Naive thymus-derived CD4-positive, alpha-beta T cell (primary cell): Measurements from ENCODE around the gene GBA2. TPM values are rescaled to one million over a fixed set of nuclear protein-coding genes. Genes with fewer than 3 reads are reported as not detected.

ENCODE experiments used
- ATAC-seq: fragments of 150-1000 bp; cut with Tn5 transposase; 2 replicates; pipeline ENCODE4 v1.10.0; 2021; ENCODE audit warnings: mild to moderate bottlenecking, moderate library complexity
- CTCF ChIA-PET: fragments of 350-600 bp; sonication (Branson Sonifier 250); formaldehyde crosslinking; loops from one replicate; lab custom pipeline; 2021; ENCODE audit warnings: antibody characterized with exemption; lab: Charles Lee
- POLR2A ChIA-PET: fragments of 350-600 bp; sonication (Branson Sonifier 250); formaldehyde crosslinking; loops from one replicate; lab custom pipeline; 2021; ENCODE audit warnings: antibody characterized with exemption, inconsistent platforms; lab: Charles Lee
- DNase-seq, 9 donors: peaks; one replicate each; pipeline versions ENCODE4 v3.0.0 to v3.0.0-alpha.2; 2020 to 2022; ENCODE audit warnings: mixed read lengths in 1 of 9
- H3K27ac ChIP-seq: one replicate; pipeline ENCODE4 v1.7.0; 2013; ENCODE audit warnings: mild to moderate bottlenecking, low read depth, low read length, moderate library complexity
- H3K27me3 ChIP-seq, 2 donors: one replicate each; pipeline ENCODE4 v1.7.0; 2013; ENCODE audit warnings: low read length in 2 of 2, mild to moderate bottlenecking in 2 of 2, moderate library complexity in 2 of 2; ENCODE audit not compliant: control insufficient read depth in 2 of 2, insufficient read depth in 2 of 2
- H3K36me3 ChIP-seq, 3 experiments: 1 replicate in 2 of 3; 2 replicates in 1 of 3; pipeline ENCODE4 v1.7.0; 2013; ENCODE audit warnings: low read length in 3 of 3, mild to moderate bottlenecking in 3 of 3, moderate library complexity in 1 of 3; ENCODE audit not compliant: insufficient read depth in 3 of 3, control insufficient read depth in 2 of 3
- H3K4me1 ChIP-seq, 2 donors: one replicate each; pipeline ENCODE4 v1.7.0; 2013; ENCODE audit warnings: low read length in 2 of 2, mild to moderate bottlenecking in 2 of 2, moderate library complexity in 1 of 2; ENCODE audit not compliant: control insufficient read depth in 2 of 2, insufficient read depth in 2 of 2
- H3K4me3 ChIP-seq: 2 replicates; pipeline ENCODE4 v1.7.0; 2013; ENCODE audit warnings: mild to moderate bottlenecking, low read length
- H3K9me3 ChIP-seq, 3 experiments: 1 replicate in 2 of 3; 2 replicates in 1 of 3; pipeline ENCODE4 v1.7.0; 2013; ENCODE audit warnings: low read length in 3 of 3; ENCODE audit not compliant: control insufficient read depth in 2 of 3
- H3K27ac Mint-ChIP-seq, 9 donors: one replicate each; pipeline ENCODE4 v1.8.0; 2020 to 2022; ENCODE audit warnings: mixed read lengths in 9 of 9, mild to moderate bottlenecking in 8 of 9, moderate library complexity in 5 of 9, inconsistent platforms in 2 of 9
- H3K27me3 Mint-ChIP-seq, 5 donors: one replicate each; pipeline ENCODE4 v1.8.0; 2021 to 2022; ENCODE audit warnings: mixed read lengths in 5 of 5, mild to moderate bottlenecking in 1 of 5
- H3K36me3 Mint-ChIP-seq, 5 donors: one replicate each; pipeline ENCODE4 v1.8.0; 2020 to 2022; ENCODE audit warnings: mixed read lengths in 5 of 5, mild to moderate bottlenecking in 3 of 5, inconsistent platforms in 1 of 5
- H3K4me1 Mint-ChIP-seq, 7 donors: one replicate each; pipeline ENCODE4 v1.8.0; 2020 to 2022; ENCODE audit warnings: mixed read lengths in 7 of 7, mild to moderate bottlenecking in 3 of 7, inconsistent platforms in 1 of 7
- H3K4me3 Mint-ChIP-seq, 10 donors: one replicate each; pipeline ENCODE4 v1.8.0; 2020 to 2022; ENCODE audit warnings: mild to moderate bottlenecking in 10 of 10, mixed read lengths in 10 of 10, moderate library complexity in 6 of 10, inconsistent platforms in 2 of 10
- H3K9me3 Mint-ChIP-seq, 11 donors: one replicate each; pipeline ENCODE4 v1.8.0; 2020 to 2022; ENCODE audit warnings: mixed read lengths in 11 of 11, mild to moderate bottlenecking in 4 of 11, inconsistent platforms in 1 of 11, moderate library complexity in 1 of 11
- intact Hi-C, 2 donors: fragments of 100-400 bp; cut with micrococcal nuclease; formaldehyde crosslinking; loops; one replicate each; pipeline ENCODE4 v1.15.1; 2023
- polyA plus RNA-seq, 2 donors: library from polyadenylated mRNA; unstranded; fragments of 300-500 nt; fragmentation: Illumina TruSeq; gene quantifications; one replicate each; pipeline ENCODE4 v1.2.3, GENCODE V29; 2021
- total RNA-seq, 6 experiments: library from RNA in 5 of 6; stranded (reverse) in 5 of 6; gene quantifications; 1 replicate in 5 of 6; 2 replicates in 1 of 6; pipeline ENCODE4 v1.2.3 and lab custom pipeline; 2021 to 2026

The GBA2 gene
- total and polyA plus RNA-seq, 7 experiments from 2014 or later = 18.0 to 55.4 (median 47.5) TPM

- DNase-seq (no peak), ATAC-seq (no peak)
- peaks cover 6 to 21% (median 13%) of the 10 kb centered on the region in 7 donors for H3K4me1 Mint-ChIP-seq
- peaks cover 0 to 4% (median 0%) of the 10 kb centered on the region in 3 experiments for H3K36me3 ChIP-seq
- ChIA-PET POLR2A (no interaction called here), CTCF (interaction anchor here (0.7 to 2.8 kb wide), 3 partner anchors 45 to 90 kb away, joined by 3 to 18 read pairs (median 4); no protein-coding TSS in a partner anchor)
- no peak overlapping the region for H3K4me3 Mint-ChIP-seq
- peaks cover 0 to 11% (median 4%) of the 10 kb centered on the region in 5 donors for H3K36me3 Mint-ChIP-seq
- no peaks in the 10 kb centered on the region for H3K9me3 ChIP-seq
- no peaks in the 10 kb centered on the region for H3K27me3 Mint-ChIP-seq
- no peaks in the 10 kb centered on the region for H3K4me1 ChIP-seq
- intact Hi-C loops = no loop called here
- no peaks in the 10 kb centered on the region for H3K9me3 Mint-ChIP-seq
- no peak overlapping the region for H3K27ac Mint-ChIP-seq
- no peak overlapping the region for H3K27ac ChIP-seq
- H3K27me3 ChIP-seq = no peaks in the 10 kb centered on the region
- H3K4me3 ChIP-seq = no peak overlapping the region
These were observed 43.2 kb upstream of the GBA2 start for GRCh38 chr9:35792024-35792813.

- H3K27me3 ChIP-seq = no peaks in the 10 kb centered on the region
- peaks cover 0 to 6% (median 0%) of the 10 kb centered on the region in 3 experiments for H3K36me3 ChIP-seq
- Mint-ChIP-seq H3K9me3 (no peaks in the 10 kb centered on the region), H3K4me3 (peak within 1 kb of the TSS in 1 of 10 donors; percentile 31), H3K27ac (no peak within 1 kb of the TSS), H3K27me3 (no peaks in the 10 kb centered on the region), H3K36me3 (peaks cover 0 to 7% (median 2%) of the 10 kb centered on the region in 5 donors), H3K4me1 (peaks cover 6 to 21% (median 10%) of the 10 kb centered on the region in 7 donors)
- ChIA-PET CTCF (interaction anchor here (0.7 to 2.8 kb wide), 2 partner anchors 87 to 91 kb away, joined by 4 to 18 read pairs; no protein-coding TSS in a partner anchor), POLR2A (no interaction called here)
- DNase-seq (no peak), ATAC-seq (no peak)
- H3K9me3 ChIP-seq = no peaks in the 10 kb centered on the region
- no peak within 1 kb of the TSS for H3K27ac ChIP-seq
- intact Hi-C loops = no loop called here
- H3K4me3 ChIP-seq = no peak within 1 kb of the TSS
- H3K4me1 ChIP-seq = no peaks in the 10 kb centered on the region
These were observed 42.4 kb upstream of the GBA2 start, which contains the start of gene NPR2 for GRCh38 chr9:35791297-35791921. Gene NPR2, plus strand, starts transcription at chr9:35791591. Its CDS starts 818 bp downstream, at chr9:35792409.

GRCh38 chr9:35790385-35791296 is 41.6 kb upstream of the GBA2 start:
- H3K4me1 Mint-ChIP-seq = peaks cover 6 to 21% (median 10%) of the 10 kb centered on the region in 7 donors
- H3K27me3 ChIP-seq = no peaks in the 10 kb centered on the region
- no peaks in the 10 kb centered on the region for H3K9me3 ChIP-seq
- no peak overlapping the region for H3K4me3 ChIP-seq
- DNase-seq = peak; percentile 36 to 70 (median 62)
- no peaks in the 10 kb centered on the region for H3K4me1 ChIP-seq
- ChIA-PET POLR2A (no interaction called here), CTCF (interaction anchor here (0.5 to 3.6 kb wide), 29 partner anchors 8 to 878 kb away, joined by 3 to 70 read pairs (median 4); partner anchors contain the start of genes FAM221B, SPAG8 and TMEM8B)
- H3K27me3 Mint-ChIP-seq = no peaks in the 10 kb centered on the region
- peaks cover 2 to 15% (median 9%) of the 10 kb centered on the region in 5 donors for H3K36me3 Mint-ChIP-seq
- H3K4me3 Mint-ChIP-seq = peak overlapping the region in 2 of 10 donors; percentile 31 to 58
- H3K27ac ChIP-seq = no peak overlapping the region
- no peaks in the 10 kb centered on the region for H3K9me3 Mint-ChIP-seq
- H3K27ac Mint-ChIP-seq = no peak overlapping the region
- intact Hi-C loops = loop anchor here (1.0 kb wide), 6 partner anchors 22 to 233 kb away; partner anchors contain the start of genes HINT2 (in 1 of the 2) and SPAG8 (in 1 of the 2)
- peaks cover 0 to 10% (median 0%) of the 10 kb centered on the region in 3 experiments for H3K36me3 ChIP-seq
- peak; percentile 90 for ATAC-seq

GRCh38 chr9:35790025-35790384 is 41.0 kb upstream of the GBA2 start:
- ChIA-PET CTCF (interaction anchor here (0.7 to 3.6 kb wide), 27 partner anchors 9 to 877 kb away, joined by 3 to 70 read pairs (median 4); partner anchors contain the start of gene SPAG8), POLR2A (no interaction called here)
- DNase-seq (peak in 1 of 9 donors; percentile 8), ATAC-seq (no peak)
- no peaks in the 10 kb centered on the region for H3K9me3 ChIP-seq
- H3K27me3 Mint-ChIP-seq = no peaks in the 10 kb centered on the region
- no peak overlapping the region for H3K27ac ChIP-seq
- peaks cover 6 to 17% (median 10%) of the 10 kb centered on the region in 7 donors for H3K4me1 Mint-ChIP-seq
- H3K36me3 Mint-ChIP-seq = peaks cover 2 to 17% (median 10%) of the 10 kb centered on the region in 5 donors
- no peaks in the 10 kb centered on the region for H3K9me3 Mint-ChIP-seq
- H3K4me1 ChIP-seq = no peaks in the 10 kb centered on the region
- intact Hi-C loops = loop anchor here (1.0 kb wide), 6 partner anchors 22 to 233 kb away; partner anchors contain the start of genes HINT2 (in 1 of the 2) and SPAG8 (in 1 of the 2)
- H3K4me3 ChIP-seq = no peak overlapping the region
- H3K27me3 ChIP-seq = no peaks in the 10 kb centered on the region
- no peak overlapping the region for H3K27ac Mint-ChIP-seq
- H3K36me3 ChIP-seq = peaks cover 0 to 17% (median 0%) of the 10 kb centered on the region in 3 experiments
- H3K4me3 Mint-ChIP-seq = no peak overlapping the region

GRCh38 chr9:35789541-35789940 is 40.5 kb upstream of the GBA2 start:
- H3K27me3 Mint-ChIP-seq = no peaks in the 10 kb centered on the region
- Histone ChIP-seq H3K36me3 (peaks cover 0 to 18% (median 0%) of the 10 kb centered on the region in 3 experiments), H3K4me1 (no peaks in the 10 kb centered on the region), H3K27me3 (no peaks in the 10 kb centered on the region), H3K4me3 (no peak overlapping the region), H3K9me3 (no peaks in the 10 kb centered on the region), H3K27ac (no peak overlapping the region)
- CTCF ChIA-PET = interaction anchor here (0.6 to 3.6 kb wide), 18 partner anchors 10 to 611 kb away, joined by 3 to 70 read pairs (median 4); partner anchors contain the start of genes CREB3, RNF38, SPAG8 and TLN1
- H3K9me3 Mint-ChIP-seq = no peaks in the 10 kb centered on the region
- no peak for ATAC-seq
- intact Hi-C loops = no loop called here
- no peak for DNase-seq
- POLR2A ChIA-PET = no interaction called here
- peaks cover 4 to 20% (median 10%) of the 10 kb centered on the region in 5 donors for H3K36me3 Mint-ChIP-seq
- peaks cover 4 to 14% (median 9%) of the 10 kb centered on the region in 7 donors for H3K4me1 Mint-ChIP-seq
- no peak overlapping the region for H3K27ac Mint-ChIP-seq
- H3K4me3 Mint-ChIP-seq = no peak overlapping the region
